Neural crest cell (in vitro differentiated cells): ENCODE results near the gene LTBP4. TPM values are rescaled to one million over a fixed set of nuclear protein-coding genes. Genes with fewer than 3 reads are reported as not detected.

Experiments
- DNase-seq: peaks from one replicate; pipeline ENCODE4 v3.0.0; 2021; ENCODE audit warnings: low read depth, mixed read lengths, low spot score
- H3K27ac Mint-ChIP-seq: one replicate; pipeline ENCODE4 v1.8.0; 2021; ENCODE audit warnings: mild to moderate bottlenecking, mixed read lengths; ENCODE audit not compliant: unreplicated experiment
- H3K27me3 Mint-ChIP-seq: 2 replicates; pipeline ENCODE4 v1.8.0; 2021; ENCODE audit warnings: low read depth, mild to moderate bottlenecking, mixed read lengths
- H3K36me3 Mint-ChIP-seq: 2 replicates; pipeline ENCODE4 v1.8.0; 2021; ENCODE audit warnings: low read depth, mild to moderate bottlenecking, mixed read lengths
- H3K4me1 Mint-ChIP-seq: 2 replicates; pipeline ENCODE4 v1.8.0; 2021; ENCODE audit warnings: mixed read lengths
- H3K4me3 Mint-ChIP-seq: one replicate; pipeline ENCODE4 v1.8.0; 2021; ENCODE audit warnings: mild to moderate bottlenecking, mixed read lengths
- H3K9me3 Mint-ChIP-seq: 2 replicates; pipeline ENCODE4 v1.8.0; 2021; ENCODE audit warnings: mixed read lengths
- CTCF ChIP-seq: fragments of 200-600 bp; sonication (generic); conservative IDR thresholded peaks from 2 replicates; pipeline ENCODE4 v1.5.0; 2021; ENCODE audit warnings: antibody characterized with exemption, mild to moderate bottlenecking
- total RNA-seq: library from RNA; stranded (reverse); gene quantifications from 2 replicates; pipeline ENCODE4 v1.2.1, GENCODE V29; 2021

LTBP4 gene
- total RNA-seq, 1 donor from 2014 or later, result 125 TPM

- Mint-ChIP-seq H3K36me3 (peaks cover 26% of the 10 kb centered on the region), H3K27ac (no peak overlapping the region), H3K4me3 (no peak overlapping the region), H3K27me3 (no peaks in the 10 kb centered on the region), H3K9me3 (peaks cover 5% of the 10 kb centered on the region), H3K4me1 (no peaks in the 10 kb centered on the region)
- no peak for TF ChIP-seq CTCF
- DNase-seq, result no peak
Observed at GRCh38 chr19:40673397-40673796, 72.2 kb downstream of the LTBP4 start.

GRCh38 chr19:40674291-40674690 lies 73.1 kb downstream of the LTBP4 start:
- no peaks in the 10 kb centered on the region for H3K4me1 Mint-ChIP-seq
- H3K36me3 Mint-ChIP-seq, result peaks cover 20% of the 10 kb centered on the region
- H3K9me3 Mint-ChIP-seq, result peaks cover 2% of the 10 kb centered on the region
- no peak for DNase-seq
- no peak for TF ChIP-seq CTCF
- H3K27ac Mint-ChIP-seq, result peak overlapping the region; percentile 27
- H3K27me3 Mint-ChIP-seq, result no peaks in the 10 kb centered on the region
- no peak overlapping the region for H3K4me3 Mint-ChIP-seq

- no peaks in the 10 kb centered on the region for H3K9me3 Mint-ChIP-seq
- no peak for TF ChIP-seq CTCF
Observed at GRCh38 chr19:40677156-40677555, 76.0 kb downstream of the LTBP4 start.

More at GRCh38 chr19:40677156-40677555, 76.0 kb downstream of the LTBP4 start:
- H3K27ac Mint-ChIP-seq, result no peak overlapping the region
- H3K4me1 Mint-ChIP-seq, result no peaks in the 10 kb centered on the region
- no peak for DNase-seq
- no peak overlapping the region for H3K4me3 Mint-ChIP-seq
- H3K27me3 Mint-ChIP-seq, result no peaks in the 10 kb centered on the region
- H3K36me3 Mint-ChIP-seq, result peaks cover 3% of the 10 kb centered on the region

Other genes with a start within 250 kb of the LTBP4 start
- gene HIPK4, start 211.2 kb upstream of the LTBP4 start, total RNA-seq, result 0.11 and 0.30 TPM in 2 replicates
- 2.8 and 2.9 TPM in 2 replicates for gene PRX, start 188.0 kb upstream of the LTBP4 start, total RNA-seq
- gene SERTAD1, start 175.4 kb upstream of the LTBP4 start, total RNA-seq, result 3.2 and 3.3 TPM in 2 replicates
- 22.3 and 25.8 TPM in 2 replicates for gene SERTAD3, start 157.0 kb upstream of the LTBP4 start, total RNA-seq
- 3.1 and 3.2 TPM in 2 replicates for gene BLVRB, start 135.6 kb upstream of the LTBP4 start, total RNA-seq
- 0.40 and 1.1 TPM in 2 replicates for gene SPTBN4, start 134.4 kb upstream of the LTBP4 start, total RNA-seq
- gene SHKBP1, start 24.5 kb upstream of the LTBP4 start, total RNA-seq, result 72.0 and 76.3 TPM in 2 replicates
- 21.4 and 26.8 TPM in 2 replicates for gene NUMBL, start 89.3 kb downstream of the LTBP4 start, total RNA-seq
- gene COQ8B, start 115.5 kb downstream of the LTBP4 start, total RNA-seq, result 41.1 and 45.1 TPM in 2 replicates
- gene ITPKC, start 115.7 kb downstream of the LTBP4 start, total RNA-seq, result 12.8 and 13.9 TPM in 2 replicates
- gene ACTMAP, start 149.1 kb downstream of the LTBP4 start, total RNA-seq, result 22.7 and 25.1 TPM in 2 replicates
- gene SNRPA, start 149.8 kb downstream of the LTBP4 start, total RNA-seq, result 213 and 214 TPM in 2 replicates
- gene MIA, start 174.2 kb downstream of the LTBP4 start, total RNA-seq, result 6.9 and 9.9 TPM in 2 replicates
- 14.1 and 15.2 TPM in 2 replicates for gene RAB4B, start 176.9 kb downstream of the LTBP4 start, total RNA-seq
- gene EGLN2, start 197.8 kb downstream of the LTBP4 start, total RNA-seq, result 109 and 113 TPM in 2 replicates
- gene CYP2A6, start 249.1 kb downstream of the LTBP4 start, total RNA-seq, result not detected in 2 replicates